IMR-90 (cell line): Measurements from ENCODE around the gene MICAL2. TPM values are rescaled to one million over a fixed set of nuclear protein-coding genes. Genes with fewer than 3 reads are reported as not detected.

Experiments used
- ATAC-seq: fragments of 200-7000 bp; cut with Tn5 transposase; 2 replicates; pipeline ENCODE4 v1.9.1; 2020; ENCODE audit warnings: low read depth, mild to moderate bottlenecking, moderate library complexity
- BruUV-seq: library from RNA; stranded (reverse); fragments of 400-500 nt; replicated peaks from 2 replicates; lab custom pipeline; 2021; lab: Mats Ljungman, UMichigan
- CTCF ChIA-PET: fragments of 300-600 bp; formaldehyde crosslinking; extraction: SDS; loops from one replicate; lab custom pipeline; 2021; ENCODE audit warnings: antibody characterized with exemption; lab: Yijun Ruan, JAX
- POLR2A ChIA-PET: fragments of 300-600 bp; sonication (Branson Sonifier 250); formaldehyde crosslinking; loops from one replicate; lab custom pipeline; 2022; ENCODE audit warnings: antibody characterized with exemption; ENCODE audit not compliant: unreplicated experiment; lab: Charles Lee
- DNase-seq: peaks from one replicate; pipeline ENCODE4 v3.0.0; 2013
- H2AFZ ChIP-seq: replicated peaks from 2 replicates; pipeline ENCODE3; 2013; ENCODE audit warnings: low read length, mild to moderate bottlenecking; ENCODE audit not compliant: poor library complexity
- H2AK5ac ChIP-seq: 2 replicates; pipeline ENCODE4 v1.6.1; 2013; ENCODE audit warnings: low read depth, low read length, inconsistent platforms
- H2AK9ac ChIP-seq: replicated peaks from 2 replicates; pipeline ENCODE3; 2013; ENCODE audit warnings: mild to moderate bottlenecking, low read depth, low read length, moderate library complexity; ENCODE audit not compliant: poor library complexity
- H2BK120ac ChIP-seq: 2 replicates; pipeline ENCODE4 v1.6.1; 2013; ENCODE audit warnings: low read depth, low read length, inconsistent platforms
- H2BK15ac ChIP-seq: 3 replicates; pipeline ENCODE4 v1.6.1; 2013; ENCODE audit warnings: low read depth, low read length, inconsistent platforms
- H2BK20ac ChIP-seq: 2 replicates; pipeline ENCODE4 v1.6.1; 2013; ENCODE audit warnings: low read depth, mild to moderate bottlenecking, inconsistent platforms, low read length, moderate library complexity
- H2BK5ac ChIP-seq: 2 replicates; pipeline ENCODE4 v1.6.1; 2013; ENCODE audit warnings: mild to moderate bottlenecking, low read depth, low read length, inconsistent platforms; ENCODE audit not compliant: poor library complexity, severe bottlenecking
- H3K14ac ChIP-seq: replicated peaks from 2 replicates; pipeline ENCODE4 v1.6.1; 2013; ENCODE audit warnings: low read depth, low read length, inconsistent platforms
- H3K18ac ChIP-seq: 2 replicates; pipeline ENCODE4 v1.6.1; 2013; ENCODE audit warnings: low read depth, low read length, control low read depth
- H3K23ac ChIP-seq: 2 replicates; pipeline ENCODE4 v1.6.1; 2013; ENCODE audit warnings: low read depth, low read length, inconsistent platforms
- H3K27ac ChIP-seq: 2 replicates; pipeline ENCODE4 v1.5.1; 2013; ENCODE audit warnings: mild to moderate bottlenecking, control low read depth, low read length; ENCODE audit not compliant: insufficient read depth
- H3K27me3 ChIP-seq: 2 replicates; pipeline ENCODE4 v1.6.1; 2013; ENCODE audit warnings: low read length; ENCODE audit not compliant: control insufficient read depth, insufficient read depth
- H3K36me3 ChIP-seq: 2 replicates; pipeline ENCODE4 v1.6.1; 2013; ENCODE audit warnings: low read length, mixed read lengths; ENCODE audit not compliant: control insufficient read depth, insufficient read depth
- H3K4ac ChIP-seq: 2 replicates; pipeline ENCODE4 v1.6.1; 2013; ENCODE audit warnings: low read depth, low read length, inconsistent platforms
- H3K4me1 ChIP-seq: 2 replicates; pipeline ENCODE4 v1.6.1; 2013; ENCODE audit warnings: low read length, mixed read lengths; ENCODE audit not compliant: control insufficient read depth, insufficient read depth
- H3K4me2 ChIP-seq: 2 replicates; pipeline ENCODE4 v1.6.1; 2013; ENCODE audit warnings: low read depth, mild to moderate bottlenecking, control low read depth, low read length, moderate library complexity
- H3K4me3 ChIP-seq: 2 replicates; pipeline ENCODE4 v1.5.1; 2013; ENCODE audit warnings: low read depth, mild to moderate bottlenecking, control low read depth, low read length, moderate library complexity; ENCODE audit not compliant: insufficient read depth
- H3K56ac ChIP-seq: 2 replicates; pipeline ENCODE4 v1.6.1; 2013; ENCODE audit warnings: low read length, inconsistent platforms; ENCODE audit not compliant: insufficient read depth; ENCODE audit errors: extremely low read depth
- H3K79me1 ChIP-seq, 2 experiments: 2 replicates each; pipeline ENCODE4 v1.6.1; 2013; ENCODE audit warnings: low read length in 2 of 2, inconsistent platforms in 1 of 2, low read depth in 1 of 2
- H3K9ac ChIP-seq: 2 replicates; pipeline ENCODE4 v1.6.1; 2013; ENCODE audit warnings: low read depth, low read length, control low read depth
- H3K9me1 ChIP-seq: 2 replicates; pipeline ENCODE4 v1.6.1; 2013; ENCODE audit warnings: low read length, inconsistent platforms; ENCODE audit not compliant: insufficient read depth
- H3K9me3 ChIP-seq: 2 replicates; pipeline ENCODE4 v1.6.1; 2013; ENCODE audit warnings: low read length; ENCODE audit not compliant: control insufficient read depth, insufficient read depth
- H4K20me1 ChIP-seq: 2 replicates; pipeline ENCODE4 v1.6.1; 2013; ENCODE audit warnings: low read length, inconsistent platforms; ENCODE audit not compliant: insufficient read depth
- H4K5ac ChIP-seq: 2 replicates; pipeline ENCODE4 v1.6.1; 2013; ENCODE audit warnings: mild to moderate bottlenecking, low read depth, low read length, control low read depth
- H4K8ac ChIP-seq, 2 experiments: 2 replicates each; pipeline ENCODE4 v1.6.1; 2013; ENCODE audit warnings: low read depth in 2 of 2, low read length in 2 of 2, control low read depth in 1 of 2, inconsistent platforms in 1 of 2
- H4K91ac ChIP-seq: 2 replicates; pipeline ENCODE4 v1.6.1; 2013; ENCODE audit warnings: low read depth, low read length, inconsistent platforms; ENCODE audit not compliant: insufficient read depth
- BHLHE40 ChIP-seq: fragments of 150-350 bp; IDR thresholded peaks from 2 replicates; pipeline ENCODE4 v1.6.1; 2016; ENCODE audit warnings: mild to moderate bottlenecking, low read depth, low read length
- CEBPB ChIP-seq: IDR thresholded peaks from 2 replicates; pipeline ENCODE4 v1.6.1; 2012; ENCODE audit warnings: low read depth, low read length, improper control_type of control experiment
- CHD1 ChIP-seq: IDR thresholded peaks from 2 replicates; pipeline ENCODE4 v1.6.1; 2012; ENCODE audit warnings: low read depth, low read length, improper control_type of control experiment
- CTCF ChIP-seq: conservative IDR thresholded peaks from 2 replicates; pipeline ENCODE4 v1.5.1; 2012; ENCODE audit warnings: mild to moderate bottlenecking, low read depth, low read length, improper control_type of control experiment
- ELK1 ChIP-seq: fragments of 150-350 bp; IDR thresholded peaks from 2 replicates; pipeline ENCODE4 v1.6.1; 2016; ENCODE audit warnings: low read depth, mild to moderate bottlenecking, low read length, moderate library complexity, borderline replicate concordance
- FOS ChIP-seq: fragments of 150-350 bp; IDR thresholded peaks from 2 replicates; pipeline ENCODE4 v1.6.1; 2016; ENCODE audit warnings: low read depth, low read length
- MAFK ChIP-seq: IDR thresholded peaks from 2 replicates; pipeline ENCODE4 v1.6.1; 2012; ENCODE audit warnings: low read depth, low read length, improper control_type of control experiment
- MAZ ChIP-seq: IDR thresholded peaks from 2 replicates; pipeline ENCODE4 v1.6.1; 2012; ENCODE audit warnings: low read depth, mild to moderate bottlenecking, low read length, improper control_type of control experiment, moderate library complexity, borderline replicate concordance
- NFE2L2 ChIP-seq: fragments of 150-350 bp; IDR thresholded peaks from 2 replicates; pipeline ENCODE4 v1.6.1; 2016; ENCODE audit warnings: low read depth, mild to moderate bottlenecking, low read length
- POLR2A ChIP-seq: IDR thresholded peaks from 2 replicates; pipeline ENCODE4 v1.6.1; 2012; ENCODE audit warnings: mild to moderate bottlenecking, low read depth, low read length
- RAD21 ChIP-seq: IDR thresholded peaks from 2 replicates; pipeline ENCODE4 v1.6.1; 2012; ENCODE audit warnings: low read length, improper control_type of control experiment
- RCOR1 ChIP-seq: IDR thresholded peaks from 2 replicates; pipeline ENCODE4 v1.6.1; 2012; ENCODE audit warnings: mild to moderate bottlenecking, low read length, improper control_type of control experiment; ENCODE audit not compliant: insufficient replicate concordance
- RFX5 ChIP-seq: IDR thresholded peaks from 2 replicates; pipeline ENCODE4 v1.8.0; 2012; ENCODE audit warnings: low read depth, mild to moderate bottlenecking, low read length, moderate library complexity
- SMC3 ChIP-seq: fragments of 150-350 bp; IDR thresholded peaks from 2 replicates; pipeline ENCODE4 v1.6.1; 2016; ENCODE audit warnings: low read depth, mild to moderate bottlenecking, antibody characterized with exemption, low read length, moderate library complexity
- WGBS, 2 experiments: methylation state at CpG; one replicate each; pipeline versions ENCODE4 v1.1.5 to v1.1.7; 2013; ENCODE audit warnings: missing lambda C conversion rate in 2 of 2; ENCODE audit not compliant: insufficient read length in 1 of 2; ENCODE audit errors: extremely low coverage in 2 of 2; 5-methylcytosine and 5-hydroxymethylcytosine counted together
- dilution Hi-C: fragments of 300-500 bp; cut with HindIII; formaldehyde crosslinking; loops from one replicate; pipeline ENCODE4 v1.14.3; 2018; ENCODE audit warnings: low sequenced_read_pairs; ENCODE audit not compliant: unreplicated experiment
- in situ Hi-C: fragments of 300-500 bp; cut with MboI; formaldehyde crosslinking; loops from 3 replicates; pipeline ENCODE4 v1.14.3; 2019; ENCODE audit warnings: low sequenced_read_pairs, inconsistent platforms, mixed read lengths
- intact Hi-C: fragments of 100-400 bp; cut with micrococcal nuclease; formaldehyde crosslinking; loops from 2 replicates; pipeline ENCODE4 v1.10.0; 2022
- polyA plus RNA-seq, 3 experiments: library from polyadenylated mRNA; depleted of rRNA; stranded (reverse); fragments of >200 nt; gene quantifications; 2 replicates each; pipeline ENCODE4 v1.2.3, GENCODE V29; 2012; ENCODE audit warnings: low replicate concordance in 1 of 3
- total RNA-seq: library from RNA; depleted of rRNA; stranded (reverse); fragments of >200 nt; gene quantifications from 2 replicates; pipeline ENCODE4 v1.2.3, GENCODE V29; 2012
- TF ChIP-seq, protein P1 (sequence below): fragments of 150-350 bp; IDR thresholded peaks from 2 replicates; pipeline ENCODE4 v1.6.1; 2017; ENCODE audit warnings: mild to moderate bottlenecking, antibody characterized with exemption, low read length, low read depth

MICAL2 gene
- total and polyA plus RNA-seq, 2 of the 4 experiments (the other 2 are of a cell fraction) = 170 to 336 TPM

GRCh38 chr11:12249590-12250260, 139.3 kb downstream of the MICAL2 start:
- no peak overlapping the region for H2BK20ac ChIP-seq
- no peak overlapping the region for H2BK15ac ChIP-seq
- peak overlapping the region; percentile 8; the same call in 1 of the 2 replicates for H3K4ac ChIP-seq
- no peak overlapping the region for H2BK5ac ChIP-seq
- H3K56ac ChIP-seq = no peak overlapping the region
- no peak overlapping the region for H3K4me2 ChIP-seq
- POLR2A ChIA-PET = no interaction called here
- dilution Hi-C loops = no loop called here
- no peaks in the 10 kb centered on the region for H3K27me3 ChIP-seq
- in situ Hi-C loops = loop anchor here (25.0 kb wide), 1 partner anchor 1462 kb away; no protein-coding TSS in a partner anchor
- no peak overlapping the region for H4K91ac ChIP-seq
- no peak overlapping the region; the same call in 1 of the 2 replicates for H2BK120ac ChIP-seq
- H3K14ac ChIP-seq = no peak overlapping the region
- H3K36me3 ChIP-seq = peaks cover 48% of the 10 kb centered on the region
- H2AK9ac ChIP-seq = no peak overlapping the region
- H3K4me3 ChIP-seq = no peak overlapping the region
- no peak for DNase-seq
- H4K20me1 ChIP-seq = no peaks in the 10 kb centered on the region
- CTCF ChIA-PET = interaction anchor here (0.6 kb wide), 1 partner anchor 927 kb away, joined by 3 read pairs; no protein-coding TSS in a partner anchor
- H3K18ac ChIP-seq = no peak overlapping the region
- intact Hi-C loops = no loop called here
- H3K9me3 ChIP-seq = no peaks in the 10 kb centered on the region
- no peak overlapping the region for H2AFZ ChIP-seq
- no peak overlapping the region for H2AK5ac ChIP-seq
- H3K9ac ChIP-seq = no peak overlapping the region
- no peak overlapping the region for H3K27ac ChIP-seq
- H3K79me1 ChIP-seq = peaks cover 36 to 97% of the 10 kb centered on the region in 2 experiments
- ATAC-seq = no peak
- peaks cover 38% of the 10 kb centered on the region for H3K9me1 ChIP-seq
- no peak overlapping the region for H4K5ac ChIP-seq
- H4K8ac ChIP-seq = no peak overlapping the region
- no TSS peak for BruUV-seq
- H3K23ac ChIP-seq = no peak overlapping the region; the same call in 1 of the 2 replicates
- peaks cover 4% of the 10 kb centered on the region; the same call in 1 of the 2 replicates for H3K4me1 ChIP-seq
- 79% methylated on average over 11 of the region's 20 CpGs; no CpG with 5 or more reads in 1 of the 2 experiments for WGBS, 2 experiments
- no peak for TF ChIP-seq RCOR1
- no peak for TF ChIP-seq RAD21
- TF ChIP-seq CTCF = no peak
- no peak for TF ChIP-seq BHLHE40
- no peak for TF ChIP-seq SMC3
- TF ChIP-seq RFX5 = no peak
- no peak for TF ChIP-seq MAFK
- no peak for TF ChIP-seq MAZ
- no peak for TF ChIP-seq FOS
- no peak for TF ChIP-seq ELK1
- TF ChIP-seq, protein P1, sequence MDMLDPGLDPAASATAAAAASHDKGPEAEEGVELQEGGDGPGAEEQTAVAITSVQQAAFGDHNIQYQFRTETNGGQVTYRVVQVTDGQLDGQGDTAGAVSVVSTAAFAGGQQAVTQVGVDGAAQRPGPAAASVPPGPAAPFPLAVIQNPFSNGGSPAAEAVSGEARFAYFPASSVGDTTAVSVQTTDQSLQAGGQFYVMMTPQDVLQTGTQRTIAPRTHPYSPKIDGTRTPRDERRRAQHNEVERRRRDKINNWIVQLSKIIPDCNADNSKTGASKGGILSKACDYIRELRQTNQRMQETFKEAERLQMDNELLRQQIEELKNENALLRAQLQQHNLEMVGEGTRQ = no peak
- no peak for TF ChIP-seq NFE2L2
- no peak for TF ChIP-seq CHD1
- TF ChIP-seq CEBPB = no peak
- TF ChIP-seq POLR2A = no peak
